GM18505 (cell line): ENCODE results near the gene UCMA.

Experiments used
- ATAC-seq: cut with Tn5 transposase; IDR thresholded peaks from one replicate; pipeline ENCODE4 v1.9.1; 2021; ENCODE audit not compliant: unreplicated experiment
- POLR2A ChIP-seq: IDR thresholded peaks from 4 replicates; pipeline ENCODE4 v1.6.1; 2011; ENCODE audit warnings: borderline replicate concordance; ENCODE audit not compliant: insufficient read depth, insufficient read length; ENCODE audit errors: extremely low read depth

The UCMA gene

DNA sequence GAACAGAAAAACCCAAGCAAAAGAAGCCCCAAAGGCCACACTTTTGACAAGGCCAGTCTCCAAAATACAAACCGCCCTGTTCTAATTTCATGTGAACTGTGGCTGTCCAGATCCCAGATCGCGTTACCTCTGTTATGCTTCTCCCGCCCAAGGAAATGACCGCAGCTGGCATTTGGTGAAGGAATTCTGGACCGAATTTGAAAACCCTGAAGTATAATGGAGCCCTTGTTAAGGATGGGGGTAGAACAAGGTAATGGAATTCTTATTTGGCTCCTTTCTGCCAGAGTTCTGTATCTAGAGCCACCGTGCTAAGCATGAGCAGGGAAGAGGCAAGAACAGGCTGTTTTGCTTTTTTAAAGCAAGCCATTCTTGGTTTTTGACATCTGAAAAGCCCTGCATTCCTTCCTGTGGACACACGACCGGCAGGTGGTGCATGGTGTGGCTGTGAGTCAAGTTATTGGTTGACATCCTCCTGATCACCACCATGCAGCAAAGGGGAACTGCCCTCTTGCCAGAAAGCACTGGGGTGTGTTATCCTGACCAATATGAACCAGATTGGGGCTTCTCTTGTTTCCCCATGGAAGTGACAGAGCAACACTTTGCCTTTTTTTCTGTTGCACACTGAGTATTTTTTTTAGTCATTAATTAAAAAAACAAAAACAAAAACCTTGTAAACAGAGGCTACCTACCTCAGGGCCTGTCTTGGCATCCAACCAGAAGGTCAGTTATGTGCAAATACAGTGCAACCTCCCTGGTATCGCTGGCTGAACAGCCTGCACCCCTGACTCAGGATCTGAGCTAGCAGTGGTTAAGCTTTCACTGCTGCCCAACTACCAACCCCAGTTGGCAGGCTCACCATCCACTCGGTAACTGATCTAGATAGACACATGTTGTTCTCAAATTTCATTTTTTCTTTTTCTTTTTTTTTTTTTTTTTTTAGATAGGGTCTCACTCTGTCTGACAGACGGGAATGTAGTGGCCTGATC is 14.2 kb downstream of the UCMA start:
- ATAC-seq = no peak
- no peak for TF ChIP-seq POLR2A

DNA sequence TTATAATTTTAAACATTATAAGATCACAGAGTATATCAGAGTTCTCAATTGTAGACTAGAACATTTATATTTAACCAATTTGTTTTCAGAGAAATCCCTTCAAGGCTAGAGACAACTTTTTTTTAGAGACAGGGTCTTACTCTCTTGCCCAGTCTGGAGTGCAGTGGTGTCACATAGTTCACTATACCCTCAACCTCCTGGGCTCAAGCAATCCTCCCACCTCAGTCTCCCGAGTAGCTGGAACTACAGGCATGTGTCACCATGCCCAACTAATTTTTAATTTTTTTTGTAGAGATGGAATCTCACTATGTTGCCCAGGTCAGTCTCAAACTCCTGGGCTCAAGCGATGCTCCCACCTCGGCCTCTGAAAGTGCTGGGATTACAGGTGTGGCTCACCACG is 15.3 kb downstream of the UCMA start:
- no peak for TF ChIP-seq POLR2A
- no peak for ATAC-seq

DNA sequence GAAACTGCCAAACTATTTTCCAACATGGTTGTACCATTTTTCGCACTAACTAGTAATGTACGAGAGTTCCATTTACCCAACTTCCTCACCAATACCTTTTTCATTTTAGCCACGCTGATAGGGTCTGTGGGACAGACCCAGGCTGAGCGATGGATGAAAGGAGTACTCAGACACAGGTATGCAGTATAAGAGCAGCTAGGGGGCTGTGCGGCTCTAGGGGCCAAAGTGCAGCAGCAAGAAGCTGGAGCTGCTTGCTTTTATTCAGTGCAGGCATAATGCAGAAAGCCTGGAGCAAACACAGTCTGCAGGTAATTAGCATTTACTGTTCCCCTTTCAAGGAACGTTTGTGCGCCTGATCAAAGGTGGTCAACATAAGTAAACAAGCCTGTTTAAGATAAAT is 21.0 kb downstream of the UCMA start:
- no peak for ATAC-seq
- TF ChIP-seq POLR2A = no peak

DNA sequence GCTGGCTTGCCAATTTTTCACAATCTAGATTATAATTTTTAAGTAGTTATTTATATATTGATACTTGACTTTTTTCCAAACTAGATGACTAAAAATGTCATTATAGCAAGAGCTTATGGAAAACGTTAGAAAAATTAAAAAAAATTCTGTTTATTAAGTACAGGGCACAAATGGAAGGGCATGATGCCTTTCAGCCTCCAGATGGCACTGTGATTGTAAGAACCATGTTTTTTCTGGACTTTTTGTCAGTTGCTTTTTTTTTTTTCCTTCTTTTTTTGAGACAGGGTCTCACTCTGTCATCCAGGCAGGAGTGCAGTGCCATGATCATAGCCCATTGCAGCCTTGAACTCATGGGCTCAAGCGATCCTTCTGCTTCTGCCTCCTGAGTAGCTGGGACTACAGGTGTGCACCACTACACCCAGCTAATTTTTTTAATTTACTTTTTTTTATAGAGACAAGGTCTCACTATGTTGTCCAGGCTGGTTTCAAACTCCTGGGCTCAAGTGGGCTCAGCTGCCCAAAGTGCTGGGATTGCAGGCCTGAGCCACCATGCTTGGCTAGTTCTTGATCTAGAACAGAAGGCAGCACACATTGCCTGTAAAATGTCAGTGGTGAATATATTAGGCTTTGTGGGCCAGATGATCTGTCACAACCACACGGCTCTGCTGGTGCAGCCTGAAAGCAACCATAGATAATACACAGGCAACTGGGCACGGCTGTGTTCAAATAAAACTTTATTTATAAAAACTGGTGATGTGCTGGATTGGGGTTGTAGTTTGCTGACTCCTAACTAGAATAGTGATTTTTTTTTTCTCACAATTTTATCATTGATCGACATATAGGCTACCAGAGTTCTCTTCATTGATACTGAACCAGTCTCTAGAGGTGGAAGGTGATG is 27.4 kb downstream of the UCMA start:
- ATAC-seq = no peak
- TF ChIP-seq POLR2A = no peak

DNA sequence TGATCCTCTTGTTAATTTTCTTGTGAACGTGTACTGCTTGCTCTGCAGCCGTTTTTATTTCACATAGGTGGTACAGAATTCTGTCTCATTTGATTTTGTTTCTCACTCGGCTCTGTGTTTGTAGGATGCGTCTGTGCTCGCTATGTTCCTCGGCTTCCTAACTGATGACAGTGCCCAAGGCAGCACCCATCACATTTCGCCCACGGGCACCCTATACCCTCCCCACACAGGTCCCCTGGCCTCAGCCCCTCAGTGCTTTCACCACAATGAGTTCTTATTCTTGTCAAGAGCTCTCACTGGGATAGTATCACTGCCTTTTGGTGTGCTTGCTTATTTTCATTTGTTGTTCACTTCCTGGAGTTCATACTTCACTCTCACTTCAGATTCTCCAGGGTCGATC is 28.1 kb downstream of the UCMA start:
- ATAC-seq = no peak
- TF ChIP-seq POLR2A = no peak

DNA sequence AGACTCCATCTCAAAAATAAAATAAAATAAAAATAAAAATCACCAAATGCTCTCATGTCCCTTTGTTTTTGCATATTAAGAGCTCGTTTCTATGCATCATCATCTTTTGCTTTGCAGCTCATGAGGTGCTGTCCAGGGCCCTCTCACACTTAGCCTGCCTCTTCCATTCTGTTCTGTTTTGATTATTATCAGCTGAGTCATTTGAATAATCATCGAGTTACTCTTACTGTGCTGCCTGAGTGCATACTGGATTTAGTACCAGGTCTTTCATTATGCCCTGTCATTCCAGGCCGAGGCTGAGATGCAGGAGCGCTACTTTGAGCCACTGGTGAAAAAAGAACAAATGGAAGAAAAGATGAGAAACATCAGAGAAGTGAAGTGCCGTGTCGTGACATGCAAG is 33.0 kb downstream of the UCMA start:
- ATAC-seq = no peak
- no peak for TF ChIP-seq POLR2A

DNA sequence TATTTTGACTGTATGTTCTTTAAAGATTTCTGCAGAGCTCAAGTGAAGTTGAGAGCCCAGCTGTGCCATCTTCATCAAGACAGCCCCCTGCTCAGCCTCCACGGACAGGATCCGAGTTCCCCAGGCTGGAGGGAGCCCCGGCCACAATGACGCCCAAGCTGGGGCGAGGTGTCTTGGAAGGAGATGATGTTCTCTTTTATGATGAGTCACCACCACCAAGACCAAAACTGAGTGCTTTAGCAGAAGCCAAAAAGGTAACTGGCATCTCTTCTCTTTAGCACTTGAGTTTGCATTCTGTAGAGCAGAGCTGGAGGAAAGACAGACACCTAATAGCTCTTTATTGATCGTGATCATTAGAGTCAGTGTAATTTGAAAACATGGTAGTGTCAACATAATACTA is 39.2 kb downstream of the UCMA start:
- ATAC-seq = no peak
- no peak for TF ChIP-seq POLR2A

DNA sequence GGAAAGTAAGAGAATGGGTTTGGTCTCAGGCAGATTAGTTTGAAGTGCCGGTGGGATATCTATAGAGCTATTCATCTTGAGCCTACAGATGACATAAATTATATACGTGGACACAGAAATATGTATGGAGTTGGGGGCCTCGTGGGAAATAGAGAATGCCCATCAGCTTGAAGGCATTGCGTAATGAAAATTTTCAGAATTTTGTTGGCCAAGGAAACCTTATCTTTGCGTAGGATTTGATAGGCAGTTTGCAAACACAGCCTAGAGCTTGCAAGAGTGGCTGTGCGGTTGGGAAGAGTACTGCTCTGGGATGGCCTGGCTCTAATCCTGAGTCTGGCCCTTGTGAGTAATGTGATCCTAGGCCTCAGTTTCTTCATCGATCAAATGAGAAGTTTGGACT is 40.5 kb downstream of the UCMA start:
- ATAC-seq = no peak
- TF ChIP-seq POLR2A = no peak

DNA sequence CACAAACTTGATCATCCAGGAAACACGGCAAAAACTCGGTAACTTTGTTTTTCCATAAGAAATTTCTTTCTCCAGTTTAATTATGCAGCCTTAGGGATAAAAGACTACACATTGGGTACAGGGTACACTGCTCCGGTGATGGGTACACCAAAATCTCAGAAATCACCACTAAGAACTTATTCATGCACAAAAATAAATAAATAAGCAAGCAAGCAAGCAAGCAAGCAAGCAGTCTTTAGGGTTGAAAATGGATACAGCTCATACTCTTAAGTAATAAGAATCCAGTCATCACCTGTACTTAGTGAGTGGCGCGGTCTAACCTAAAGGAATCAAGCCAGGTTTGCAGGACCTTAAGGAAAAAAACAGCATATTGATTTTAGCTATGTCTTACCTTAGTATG is 42.8 kb downstream of the UCMA start:
- ATAC-seq = no peak

DNA sequence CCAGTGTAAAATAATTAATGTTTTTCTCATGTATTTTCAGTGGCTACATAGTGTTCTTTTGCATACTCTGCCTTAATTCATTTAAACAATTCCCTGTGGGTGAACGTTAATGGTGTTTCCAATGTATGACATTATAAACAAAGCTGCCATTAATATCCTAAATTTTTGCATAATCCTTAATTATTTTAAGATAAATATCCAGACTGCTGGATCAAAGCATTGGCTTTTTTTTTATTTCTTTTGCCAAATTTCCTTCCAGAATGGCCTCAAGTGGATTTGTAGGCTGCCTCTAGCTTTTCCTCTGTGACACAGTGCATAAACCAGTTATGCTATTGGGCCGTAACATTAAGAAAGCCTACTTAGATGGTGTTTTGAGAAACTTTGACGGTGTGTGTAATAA is 43.4 kb downstream of the UCMA start:
- ATAC-seq = no peak
- TF ChIP-seq POLR2A = no peak

More for the DNA sequence above, 42.8 kb downstream of the UCMA start:
- TF ChIP-seq POLR2A = no peak

DNA sequence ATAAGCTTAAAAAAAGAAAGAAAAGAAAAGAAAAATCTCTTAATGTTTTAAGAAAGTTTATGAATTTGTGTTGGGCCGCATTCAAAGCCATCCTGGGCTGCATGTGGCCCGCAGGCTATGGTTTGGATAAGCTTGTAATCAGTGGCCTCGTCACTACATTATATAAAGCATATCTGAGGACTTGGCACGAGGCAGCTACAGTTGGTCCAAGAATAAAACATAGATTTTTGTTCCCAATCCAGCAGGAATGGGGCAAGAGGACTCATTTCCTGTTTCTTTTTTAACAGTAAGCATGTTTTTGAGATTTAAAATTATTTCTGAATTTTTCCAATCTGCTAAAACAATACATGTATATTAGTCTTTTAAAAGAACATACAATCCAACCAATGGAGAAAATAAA is 44.2 kb downstream of the UCMA start:
- no peak for TF ChIP-seq POLR2A
- no peak for ATAC-seq

DNA sequence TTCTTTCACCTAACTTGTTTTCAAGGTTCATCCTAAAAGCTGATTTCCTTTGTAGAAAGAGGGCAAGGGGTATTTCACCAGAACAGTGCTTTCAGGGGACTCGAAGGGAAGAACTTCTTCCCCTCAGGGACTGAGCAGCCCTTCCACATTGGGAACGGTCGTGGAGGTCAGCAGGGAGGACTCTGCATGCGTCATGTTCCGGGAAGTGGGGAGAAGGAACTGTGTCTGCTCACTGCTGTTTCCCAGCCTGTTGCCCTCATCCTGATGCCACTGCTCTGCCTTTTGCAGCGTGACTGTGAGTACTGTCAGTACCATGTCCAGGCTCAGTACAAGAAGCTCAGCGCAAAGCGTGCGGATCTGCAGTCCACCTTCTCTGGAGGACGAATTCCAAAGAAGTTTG is 45.6 kb downstream of the UCMA start:
- ATAC-seq = no peak
- TF ChIP-seq POLR2A = no peak

DNA sequence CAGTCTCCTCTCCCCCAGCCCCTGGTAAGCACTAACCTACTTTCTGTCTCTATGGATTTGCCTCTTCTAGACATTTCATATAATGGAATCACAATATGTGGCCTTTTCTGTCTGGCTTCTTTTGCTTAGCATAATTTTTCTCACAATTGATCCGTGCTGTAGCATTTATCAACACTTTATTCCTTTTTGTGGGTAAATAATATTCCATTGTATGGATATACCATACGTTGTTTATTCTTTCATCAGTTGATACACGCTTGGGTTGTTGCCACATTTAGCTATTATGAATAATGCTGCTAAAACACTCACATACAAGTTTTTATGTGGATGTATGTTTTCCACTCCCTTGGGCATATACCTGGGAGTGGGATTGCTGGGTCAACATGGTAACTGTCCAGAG is 47.0 kb downstream of the UCMA start:
- no peak for TF ChIP-seq POLR2A

More for the DNA sequence above, 47.0 kb downstream of the UCMA start:
- ATAC-seq = no peak
